Measurements from ENCODE around the gene RERE. TPM values are rescaled to one million over a fixed set of nuclear protein-coding genes. Genes with fewer than 3 reads are reported as not detected.

Gene RERE
- total and polyA plus RNA-seq, 2 experiments from 2014 or later, result 148 to 170 TPM

DNA sequence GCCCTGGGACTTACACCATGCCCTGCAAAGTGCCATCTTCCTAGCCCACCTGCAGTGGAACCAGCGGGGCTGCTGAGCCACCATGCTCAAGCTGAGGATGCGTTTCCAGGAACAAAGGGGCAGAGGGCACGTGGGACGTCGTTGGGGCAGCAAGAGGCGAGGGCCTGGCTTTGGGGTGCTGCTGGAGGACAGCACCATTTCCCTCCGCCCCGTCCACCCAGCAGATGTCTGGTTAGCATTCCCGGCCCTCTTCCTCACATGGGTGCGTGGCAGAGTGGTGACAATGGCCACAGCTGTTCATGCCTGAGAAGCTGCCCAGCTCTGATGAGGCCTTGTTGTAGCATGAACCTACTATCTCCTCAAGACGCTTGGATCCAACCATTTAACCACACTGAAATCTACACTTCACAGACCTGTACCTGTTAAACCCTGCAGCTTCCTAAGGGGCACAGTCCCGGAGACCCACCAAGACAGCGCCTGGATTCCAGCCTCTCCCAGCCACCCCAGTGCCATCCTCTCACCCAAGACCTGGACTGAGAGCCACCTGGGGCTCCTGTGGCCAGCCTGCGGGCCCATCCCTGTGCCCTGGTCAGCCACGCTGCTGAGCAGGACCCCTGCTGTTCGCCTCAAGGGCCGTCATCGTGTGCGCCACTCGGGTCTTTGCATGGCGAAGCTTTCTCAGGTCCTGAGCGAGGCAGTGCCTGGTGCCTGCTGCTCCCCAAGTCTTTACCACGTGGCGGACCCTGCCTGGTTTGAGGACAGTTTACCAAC lies 466.3 kb downstream of the RERE start (continued):
- TF ChIP-seq, protein P1, sequence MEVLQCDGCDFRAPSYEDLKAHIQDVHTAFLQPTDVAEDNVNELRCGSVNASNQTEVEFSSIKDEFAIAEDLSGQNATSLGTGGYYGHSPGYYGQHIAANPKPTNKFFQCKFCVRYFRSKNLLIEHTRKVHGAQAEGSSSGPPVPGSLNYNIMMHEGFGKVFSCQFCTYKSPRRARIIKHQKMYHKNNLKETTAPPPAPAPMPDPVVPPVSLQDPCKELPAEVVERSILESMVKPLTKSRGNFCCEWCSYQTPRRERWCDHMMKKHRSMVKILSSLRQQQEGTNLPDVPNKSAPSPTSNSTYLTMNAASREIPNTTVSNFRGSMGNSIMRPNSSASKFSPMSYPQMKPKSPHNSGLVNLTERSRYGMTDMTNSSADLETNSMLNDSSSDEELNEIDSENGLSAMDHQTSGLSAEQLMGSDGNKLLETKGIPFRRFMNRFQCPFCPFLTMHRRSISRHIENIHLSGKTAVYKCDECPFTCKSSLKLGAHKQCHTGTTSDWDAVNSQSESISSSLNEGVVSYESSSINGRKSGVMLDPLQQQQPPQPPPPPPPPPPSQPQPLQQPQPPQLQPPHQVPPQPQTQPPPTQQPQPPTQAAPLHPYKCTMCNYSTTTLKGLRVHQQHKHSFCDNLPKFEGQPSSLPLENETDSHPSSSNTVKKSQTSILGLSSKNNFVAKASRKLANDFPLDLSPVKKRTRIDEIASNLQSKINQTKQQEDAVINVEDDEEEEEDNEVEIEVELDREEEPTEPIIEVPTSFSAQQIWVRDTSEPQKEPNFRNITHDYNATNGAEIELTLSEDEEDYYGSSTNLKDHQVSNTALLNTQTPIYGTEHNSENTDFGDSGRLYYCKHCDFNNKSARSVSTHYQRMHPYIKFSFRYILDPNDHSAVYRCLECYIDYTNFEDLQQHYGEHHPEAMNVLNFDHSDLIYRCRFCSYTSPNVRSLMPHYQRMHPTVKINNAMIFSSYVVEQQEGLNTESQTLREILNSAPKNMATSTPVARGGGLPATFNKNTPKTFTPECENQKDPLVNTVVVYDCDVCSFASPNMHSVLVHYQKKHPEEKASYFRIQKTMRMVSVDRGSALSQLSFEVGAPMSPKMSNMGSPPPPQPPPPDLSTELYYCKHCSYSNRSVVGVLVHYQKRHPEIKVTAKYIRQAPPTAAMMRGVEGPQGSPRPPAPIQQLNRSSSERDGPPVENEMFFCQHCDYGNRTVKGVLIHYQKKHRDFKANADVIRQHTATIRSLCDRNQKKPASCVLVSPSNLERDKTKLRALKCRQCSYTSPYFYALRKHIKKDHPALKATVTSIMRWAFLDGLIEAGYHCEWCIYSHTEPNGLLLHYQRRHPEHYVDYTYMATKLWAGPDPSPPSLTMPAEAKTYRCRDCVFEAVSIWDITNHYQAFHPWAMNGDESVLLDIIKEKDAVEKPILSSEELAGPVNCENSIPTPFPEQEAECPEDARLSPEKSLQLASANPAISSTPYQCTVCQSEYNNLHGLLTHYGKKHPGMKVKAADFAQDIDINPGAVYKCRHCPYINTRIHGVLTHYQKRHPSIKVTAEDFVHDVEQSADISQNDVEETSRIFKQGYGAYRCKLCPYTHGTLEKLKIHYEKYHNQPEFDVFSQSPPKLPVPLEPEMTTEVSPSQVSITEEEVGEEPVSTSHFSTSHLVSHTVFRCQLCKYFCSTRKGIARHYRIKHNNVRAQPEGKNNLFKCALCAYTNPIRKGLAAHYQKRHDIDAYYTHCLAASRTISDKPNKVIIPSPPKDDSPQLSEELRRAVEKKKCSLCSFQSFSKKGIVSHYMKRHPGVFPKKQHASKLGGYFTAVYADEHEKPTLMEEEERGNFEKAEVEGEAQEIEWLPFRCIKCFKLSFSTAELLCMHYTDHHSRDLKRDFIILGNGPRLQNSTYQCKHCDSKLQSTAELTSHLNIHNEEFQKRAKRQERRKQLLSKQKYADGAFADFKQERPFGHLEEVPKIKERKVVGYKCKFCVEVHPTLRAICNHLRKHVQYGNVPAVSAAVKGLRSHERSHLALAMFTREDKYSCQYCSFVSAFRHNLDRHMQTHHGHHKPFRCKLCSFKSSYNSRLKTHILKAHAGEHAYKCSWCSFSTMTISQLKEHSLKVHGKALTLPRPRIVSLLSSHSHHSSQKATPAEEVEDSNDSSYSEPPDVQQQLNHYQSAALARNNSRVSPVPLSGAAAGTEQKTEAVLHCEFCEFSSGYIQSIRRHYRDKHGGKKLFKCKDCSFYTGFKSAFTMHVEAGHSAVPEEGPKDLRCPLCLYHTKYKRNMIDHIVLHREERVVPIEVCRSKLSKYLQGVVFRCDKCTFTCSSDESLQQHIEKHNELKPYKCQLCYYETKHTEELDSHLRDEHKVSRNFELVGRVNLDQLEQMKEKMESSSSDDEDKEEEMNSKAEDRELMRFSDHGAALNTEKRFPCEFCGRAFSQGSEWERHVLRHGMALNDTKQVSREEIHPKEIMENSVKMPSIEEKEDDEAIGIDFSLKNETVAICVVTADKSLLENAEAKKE (CRISPR knock-in tag; IDR thresholded peaks at IDR 0.05), result no peak
- TF ChIP-seq, protein P2, sequence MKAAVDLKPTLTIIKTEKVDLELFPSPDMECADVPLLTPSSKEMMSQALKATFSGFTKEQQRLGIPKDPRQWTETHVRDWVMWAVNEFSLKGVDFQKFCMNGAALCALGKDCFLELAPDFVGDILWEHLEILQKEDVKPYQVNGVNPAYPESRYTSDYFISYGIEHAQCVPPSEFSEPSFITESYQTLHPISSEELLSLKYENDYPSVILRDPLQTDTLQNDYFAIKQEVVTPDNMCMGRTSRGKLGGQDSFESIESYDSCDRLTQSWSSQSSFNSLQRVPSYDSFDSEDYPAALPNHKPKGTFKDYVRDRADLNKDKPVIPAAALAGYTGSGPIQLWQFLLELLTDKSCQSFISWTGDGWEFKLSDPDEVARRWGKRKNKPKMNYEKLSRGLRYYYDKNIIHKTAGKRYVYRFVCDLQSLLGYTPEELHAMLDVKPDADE (IDR thresholded peaks at IDR 0.05), result no peak
- TF ChIP-seq POLR2AphosphoS5 (IDR thresholded peaks at IDR 0.05; ENCODE audit: low read depth) (no peak; the same call in 1 of the 2 replicates), JUNB (IDR thresholded peaks at IDR 0.05; ENCODE audit: unreplicated experiment) (no peak)

DNA sequence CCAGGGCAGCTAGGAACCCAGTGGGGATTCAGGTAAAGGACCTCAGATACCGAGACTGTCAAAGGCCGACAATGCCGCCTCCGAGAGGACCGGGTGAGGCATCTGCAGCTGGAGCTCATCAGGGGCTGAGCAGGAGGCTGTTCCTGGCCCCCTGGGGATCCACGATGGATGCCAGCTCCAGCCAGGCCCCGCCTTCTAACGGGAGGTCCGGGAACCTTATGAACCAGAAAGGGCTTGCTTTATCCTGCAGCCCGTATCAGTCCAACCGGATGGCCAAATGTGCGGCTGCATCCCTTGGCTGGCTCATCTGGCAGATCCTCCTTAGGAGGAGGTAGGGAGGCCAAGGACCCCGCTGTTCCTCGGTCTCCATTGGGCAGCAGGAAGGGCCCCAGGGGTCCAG lies 467.5 kb downstream of the RERE start:
- Mint-ChIP-seq H3K4me1 (peaks cover 32% of the 10 kb centered on the region), H3K27ac (no peak overlapping the region), H3K36me3 (ENCODE audit: low read depth) (peaks cover 17% of the 10 kb centered on the region), H3K9me3 (peaks cover 2% of the 10 kb centered on the region; the same call in 2 of the 3 replicates), H3K4me3 (no peak overlapping the region), H3K27me3 (ENCODE audit: insufficient read depth, low read depth, poor library complexity) (peaks cover 30% of the 10 kb centered on the region)
- Histone ChIP-seq H3K27ac (ENCODE audit: low read depth) (no peak overlapping the region), H3K36me3 (ENCODE audit: insufficient read depth) (0 out of 2 replicates have a peak, but pooled peaks cover 5% of the 10 kb centered on the region), H2AFZ (no peak overlapping the region), H4K20me1 (replicated peaks; ENCODE audit: insufficient read depth) (peaks cover 8% of the 10 kb centered on the region; the same call in 1 of the 2 replicates), H3F3A (replicated peaks; ENCODE audit: low read depth) (peaks cover 21% of the 10 kb centered on the region; the same call in 1 of the 2 replicates), H3K9me2 (ENCODE audit: insufficient read depth) (no peaks in the 10 kb centered on the region; the same call in 1 of the 2 replicates), H3K4me3 (no peak overlapping the region), H3K4me1 (ENCODE audit: insufficient read depth) (peaks cover 10% of the 10 kb centered on the region; the same call in 1 of the 2 replicates), H3K27me3 (ENCODE audit: insufficient read depth) (no peaks in the 10 kb centered on the region), H3K79me2 (replicated peaks; ENCODE audit: insufficient read depth) (no peaks in the 10 kb centered on the region), H3K4me2 (no peak overlapping the region)
- ATAC-seq (no peak), DNase-seq (ENCODE audit: low spot score) (no peak)
- TF ChIP-seq, protein P3, sequence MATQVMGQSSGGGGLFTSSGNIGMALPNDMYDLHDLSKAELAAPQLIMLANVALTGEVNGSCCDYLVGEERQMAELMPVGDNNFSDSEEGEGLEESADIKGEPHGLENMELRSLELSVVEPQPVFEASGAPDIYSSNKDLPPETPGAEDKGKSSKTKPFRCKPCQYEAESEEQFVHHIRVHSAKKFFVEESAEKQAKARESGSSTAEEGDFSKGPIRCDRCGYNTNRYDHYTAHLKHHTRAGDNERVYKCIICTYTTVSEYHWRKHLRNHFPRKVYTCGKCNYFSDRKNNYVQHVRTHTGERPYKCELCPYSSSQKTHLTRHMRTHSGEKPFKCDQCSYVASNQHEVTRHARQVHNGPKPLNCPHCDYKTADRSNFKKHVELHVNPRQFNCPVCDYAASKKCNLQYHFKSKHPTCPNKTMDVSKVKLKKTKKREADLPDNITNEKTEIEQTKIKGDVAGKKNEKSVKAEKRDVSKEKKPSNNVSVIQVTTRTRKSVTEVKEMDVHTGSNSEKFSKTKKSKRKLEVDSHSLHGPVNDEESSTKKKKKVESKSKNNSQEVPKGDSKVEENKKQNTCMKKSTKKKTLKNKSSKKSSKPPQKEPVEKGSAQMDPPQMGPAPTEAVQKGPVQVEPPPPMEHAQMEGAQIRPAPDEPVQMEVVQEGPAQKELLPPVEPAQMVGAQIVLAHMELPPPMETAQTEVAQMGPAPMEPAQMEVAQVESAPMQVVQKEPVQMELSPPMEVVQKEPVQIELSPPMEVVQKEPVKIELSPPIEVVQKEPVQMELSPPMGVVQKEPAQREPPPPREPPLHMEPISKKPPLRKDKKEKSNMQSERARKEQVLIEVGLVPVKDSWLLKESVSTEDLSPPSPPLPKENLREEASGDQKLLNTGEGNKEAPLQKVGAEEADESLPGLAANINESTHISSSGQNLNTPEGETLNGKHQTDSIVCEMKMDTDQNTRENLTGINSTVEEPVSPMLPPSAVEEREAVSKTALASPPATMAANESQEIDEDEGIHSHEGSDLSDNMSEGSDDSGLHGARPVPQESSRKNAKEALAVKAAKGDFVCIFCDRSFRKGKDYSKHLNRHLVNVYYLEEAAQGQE (IDR thresholded peaks at IDR 0.05; ENCODE audit: unreplicated experiment), result no peak
- TF ChIP-seq EZH2phosphoT487 (IDR thresholded peaks at IDR 0.05; ENCODE audit: unreplicated experiment), result no peak
- TF ChIP-seq, protein P2 (IDR thresholded peaks at IDR 0.05), result no peak
- no peak for TF ChIP-seq ZNF331 (CRISPR knock-in tag; IDR thresholded peaks at IDR 0.05; ENCODE audit: low read depth)
- TF ChIP-seq POLR2AphosphoS5 (IDR thresholded peaks at IDR 0.05; ENCODE audit: low read depth), result no peak
- TF ChIP-seq, protein P4, sequence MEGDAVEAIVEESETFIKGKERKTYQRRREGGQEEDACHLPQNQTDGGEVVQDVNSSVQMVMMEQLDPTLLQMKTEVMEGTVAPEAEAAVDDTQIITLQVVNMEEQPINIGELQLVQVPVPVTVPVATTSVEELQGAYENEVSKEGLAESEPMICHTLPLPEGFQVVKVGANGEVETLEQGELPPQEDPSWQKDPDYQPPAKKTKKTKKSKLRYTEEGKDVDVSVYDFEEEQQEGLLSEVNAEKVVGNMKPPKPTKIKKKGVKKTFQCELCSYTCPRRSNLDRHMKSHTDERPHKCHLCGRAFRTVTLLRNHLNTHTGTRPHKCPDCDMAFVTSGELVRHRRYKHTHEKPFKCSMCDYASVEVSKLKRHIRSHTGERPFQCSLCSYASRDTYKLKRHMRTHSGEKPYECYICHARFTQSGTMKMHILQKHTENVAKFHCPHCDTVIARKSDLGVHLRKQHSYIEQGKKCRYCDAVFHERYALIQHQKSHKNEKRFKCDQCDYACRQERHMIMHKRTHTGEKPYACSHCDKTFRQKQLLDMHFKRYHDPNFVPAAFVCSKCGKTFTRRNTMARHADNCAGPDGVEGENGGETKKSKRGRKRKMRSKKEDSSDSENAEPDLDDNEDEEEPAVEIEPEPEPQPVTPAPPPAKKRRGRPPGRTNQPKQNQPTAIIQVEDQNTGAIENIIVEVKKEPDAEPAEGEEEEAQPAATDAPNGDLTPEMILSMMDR (conservative IDR thresholded peaks at IDR 0.05; ENCODE audit: low read depth in 2 of 2), result no peak
- no peak for TF ChIP-seq NANOG (IDR thresholded peaks at IDR 0.05; ENCODE audit: borderline replicate concordance)
- no peak for TF ChIP-seq JUNB (IDR thresholded peaks at IDR 0.05; ENCODE audit: unreplicated experiment)
